Neuronal stem cell (in vitro differentiated cells): Measurements from ENCODE around the gene TRPM5.

Experiments
- DNase-seq: peaks from one replicate; pipeline ENCODE4 v3.0.0-alpha.2; 2013; ENCODE audit warnings: low spot score
- H2AFZ ChIP-seq: one replicate; pipeline ENCODE4 v1.6.1; 2013; ENCODE audit warnings: mild to moderate bottlenecking, low read length, inconsistent platforms
- H2AK5ac ChIP-seq: 2 replicates; pipeline ENCODE4 v1.6.1; 2013; ENCODE audit warnings: low read depth, mild to moderate bottlenecking, inconsistent platforms, low read length, moderate library complexity, mixed read lengths
- H2BK120ac ChIP-seq: 2 replicates; pipeline ENCODE4 v1.6.1; 2013; ENCODE audit warnings: low read depth, mild to moderate bottlenecking, inconsistent platforms, low read length, moderate library complexity, mixed read lengths
- H2BK12ac ChIP-seq: one replicate; pipeline ENCODE4 v1.6.1; 2013; ENCODE audit warnings: low read length, inconsistent platforms
- H2BK15ac ChIP-seq: 2 replicates; pipeline ENCODE4 v1.6.1; 2013; ENCODE audit warnings: mild to moderate bottlenecking, low read length, inconsistent platforms, mixed read lengths
- H2BK5ac ChIP-seq: one replicate; pipeline ENCODE4 v1.6.1; 2013; ENCODE audit warnings: inconsistent platforms, mild to moderate bottlenecking, low read length, moderate library complexity
- H3K14ac ChIP-seq: one replicate; pipeline ENCODE4 v1.6.1; 2013; ENCODE audit warnings: low read length, inconsistent platforms
- H3K18ac ChIP-seq: 2 replicates; pipeline ENCODE4 v1.6.1; 2013; ENCODE audit warnings: low read length, inconsistent platforms
- H3K23ac ChIP-seq: 2 replicates; pipeline ENCODE4 v1.6.1; 2013; ENCODE audit warnings: low read depth, mild to moderate bottlenecking, mixed read lengths, low read length, inconsistent platforms; ENCODE audit not compliant: poor library complexity
- H3K27ac ChIP-seq: replicated peaks from 3 replicates; pipeline ENCODE4 v1.5.1; 2013; ENCODE audit warnings: low read length, inconsistent platforms
- H3K27me3 ChIP-seq, 3 experiments: 2 replicates each; pipeline ENCODE4 v1.6.1; 2013; ENCODE audit warnings: low read length in 3 of 3, mild to moderate bottlenecking in 2 of 3, inconsistent platforms in 1 of 3, low read depth in 1 of 3, mixed read lengths in 1 of 3, moderate library complexity in 1 of 3; ENCODE audit not compliant: control insufficient read depth in 3 of 3, insufficient read depth in 3 of 3
- H3K36me3 ChIP-seq, 2 donors: replicated peaks in 1 of 2; 2 replicates each; pipeline ENCODE4 v1.6.1; 2013; ENCODE audit warnings: low read length in 2 of 2; ENCODE audit not compliant: control insufficient read depth in 2 of 2, insufficient read depth in 2 of 2
- H3K4ac ChIP-seq: 2 replicates; pipeline ENCODE4 v1.6.1; 2013; ENCODE audit warnings: inconsistent platforms, mild to moderate bottlenecking, low read length, moderate library complexity
- H3K4me1 ChIP-seq, 2 donors: 1 replicate in 1 of 2; 2 replicates in 1 of 2; pipeline ENCODE4 v1.6.1; 2013; ENCODE audit warnings: low read length in 2 of 2, low read depth in 1 of 2; ENCODE audit not compliant: control insufficient read depth in 2 of 2, insufficient read depth in 1 of 2
- H3K4me2 ChIP-seq: one replicate; pipeline ENCODE4 v1.6.1; 2013; ENCODE audit warnings: mild to moderate bottlenecking, low read length, inconsistent platforms; ENCODE audit not compliant: insufficient read depth, poor library complexity, severe bottlenecking
- H3K4me3 ChIP-seq, 2 donors: 2 replicates each; pipeline ENCODE4 v1.5.1; 2013; ENCODE audit warnings: low read length in 2 of 2, mild to moderate bottlenecking in 2 of 2, inconsistent platforms in 1 of 2, moderate library complexity in 1 of 2
- H3K79me1 ChIP-seq: one replicate; pipeline ENCODE4 v1.6.1; 2013; ENCODE audit warnings: low read depth, mild to moderate bottlenecking, inconsistent platforms, low read length, moderate library complexity
- H3K9ac ChIP-seq: one replicate; pipeline ENCODE4 v1.6.1; 2013; ENCODE audit warnings: mild to moderate bottlenecking, low read depth, low read length, inconsistent platforms; ENCODE audit not compliant: poor library complexity
- H3K9me3 ChIP-seq, 2 donors: replicated peaks in 1 of 2; 2 replicates each; pipeline versions ENCODE3 to v1.6.1; 2013; ENCODE audit warnings: low read length in 2 of 2, mild to moderate bottlenecking in 2 of 2, inconsistent platforms in 1 of 2, low read depth in 1 of 2, mixed read lengths in 1 of 2, moderate library complexity in 1 of 2; ENCODE audit not compliant: control insufficient read depth in 2 of 2, insufficient read depth in 1 of 2
- H4K8ac ChIP-seq: one replicate; pipeline ENCODE4 v1.6.1; 2013; ENCODE audit warnings: low read depth, mild to moderate bottlenecking, inconsistent platforms, low read length, moderate library complexity
- H4K91ac ChIP-seq: one replicate; pipeline ENCODE4 v1.6.1; 2013; ENCODE audit warnings: low read length, low read depth, mild to moderate bottlenecking, inconsistent platforms; ENCODE audit not compliant: poor library complexity
- WGBS, 2 donors: extraction: QIAGEN DNeasy Blood & Tissue Kit; methylation state at CpG; one replicate each; pipeline ENCODE4 v1.1.7; 2013; ENCODE audit warnings: missing lambda C conversion rate in 2 of 2, mixed read lengths in 1 of 2; ENCODE audit not compliant: insufficient read length in 2 of 2, insufficient replicate concordance in 1 of 2; ENCODE audit errors: extremely low coverage in 2 of 2; 5-methylcytosine and 5-hydroxymethylcytosine counted together

TRPM5 gene

DNA sequence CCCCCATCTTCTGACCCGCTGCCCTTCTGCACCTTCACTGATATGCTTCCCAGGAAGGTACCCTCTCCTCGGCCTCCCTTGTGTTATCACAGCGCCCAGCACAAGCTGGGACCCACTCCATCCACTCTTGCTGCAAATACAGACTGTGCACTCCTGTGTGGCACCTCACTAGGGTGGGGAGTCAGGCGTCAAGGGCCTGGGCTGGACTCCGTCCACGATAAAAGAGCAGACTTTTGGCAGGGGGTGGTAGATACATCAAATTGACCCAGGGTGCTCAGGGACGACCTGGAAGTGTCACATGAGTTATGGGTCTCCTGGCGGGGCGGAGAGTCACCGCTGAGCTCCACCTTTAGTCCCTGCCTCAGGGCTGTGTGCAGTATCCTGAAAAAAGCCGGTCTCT, 908 bp downstream of the TRPM5 start:
- H2AK5ac ChIP-seq: no peak overlapping the region
- no peak overlapping the region for H4K8ac ChIP-seq
- no peak for DNase-seq
- no peaks in the 10 kb centered on the region for H3K36me3 ChIP-seq
- H2BK5ac ChIP-seq: no peak overlapping the region
- H3K18ac ChIP-seq: no peak overlapping the region
- H3K27me3 ChIP-seq: peaks cover 18 to 62% (median 50%) of the 10 kb centered on the region in 3 experiments
- H2BK12ac ChIP-seq: no peak overlapping the region
- H3K79me1 ChIP-seq: no peaks in the 10 kb centered on the region
- no CpG with 5 or more reads among the region's 11 CpGs for WGBS, 2 donors
- H4K91ac ChIP-seq: no peak overlapping the region
- no peak overlapping the region for H2BK15ac ChIP-seq
- peaks cover 0 to 2% of the 10 kb centered on the region in 2 donors for H3K4me1 ChIP-seq
- peak overlapping the region; percentile 49 for H3K23ac ChIP-seq
- no peak overlapping the region for H3K4ac ChIP-seq
- H2AFZ ChIP-seq: no peak overlapping the region
- no peak overlapping the region for H3K27ac ChIP-seq
- no peak overlapping the region for H3K4me3 ChIP-seq
- no peak overlapping the region for H2BK120ac ChIP-seq
- H3K14ac ChIP-seq: no peak overlapping the region
- H3K9ac ChIP-seq: no peak overlapping the region
- H3K4me2 ChIP-seq: no peak overlapping the region
- peaks cover 3 to 10% of the 10 kb centered on the region in 2 donors for H3K9me3 ChIP-seq

DNA sequence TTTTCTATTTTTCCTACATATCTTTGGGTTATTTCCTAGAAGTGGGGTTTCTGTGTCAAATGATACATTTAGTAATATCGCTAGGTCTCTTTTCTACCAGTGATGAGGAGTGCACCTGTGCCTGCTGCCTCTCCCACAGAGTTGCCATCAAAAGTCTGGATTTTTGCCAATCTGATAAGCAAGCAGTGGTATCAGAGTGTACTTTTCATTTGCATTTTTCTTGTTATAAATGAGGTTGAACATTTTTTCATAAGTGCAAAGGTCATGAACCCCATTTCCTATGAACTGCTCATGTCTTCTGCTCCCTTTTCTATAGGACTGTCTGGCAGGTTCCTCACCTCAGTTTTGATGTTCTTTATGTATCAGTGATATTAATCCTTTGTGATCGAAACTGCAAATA, 1.7 kb downstream of the TRPM5 start:
- H2BK5ac ChIP-seq: no peak overlapping the region
- H2BK120ac ChIP-seq: no peak overlapping the region
- no peak overlapping the region for H3K4me3 ChIP-seq
- H3K23ac ChIP-seq: no peak overlapping the region
- H3K18ac ChIP-seq: no peak overlapping the region
- no peaks in the 10 kb centered on the region for H3K79me1 ChIP-seq
- no peak overlapping the region for H2AFZ ChIP-seq
- peaks cover 0 to 2% of the 10 kb centered on the region in 2 donors for H3K4me1 ChIP-seq
- H4K91ac ChIP-seq: no peak overlapping the region
- WGBS, 2 donors: no CpG with 5 or more reads among the region's 2 CpGs
- H2BK15ac ChIP-seq: no peak overlapping the region
- no peak overlapping the region for H3K27ac ChIP-seq
- DNase-seq: no peak
- H2AK5ac ChIP-seq: no peak overlapping the region
- H2BK12ac ChIP-seq: no peak overlapping the region
- H4K8ac ChIP-seq: no peak overlapping the region
- no peak overlapping the region for H3K9ac ChIP-seq
- no peak overlapping the region for H3K14ac ChIP-seq
- peaks cover 3 to 10% of the 10 kb centered on the region in 2 donors for H3K9me3 ChIP-seq
- peaks cover 18 to 56% (median 45%) of the 10 kb centered on the region in 3 experiments for H3K27me3 ChIP-seq
- no peak overlapping the region for H3K4ac ChIP-seq
- H3K36me3 ChIP-seq: no peaks in the 10 kb centered on the region
- H3K4me2 ChIP-seq: no peak overlapping the region

DNA sequence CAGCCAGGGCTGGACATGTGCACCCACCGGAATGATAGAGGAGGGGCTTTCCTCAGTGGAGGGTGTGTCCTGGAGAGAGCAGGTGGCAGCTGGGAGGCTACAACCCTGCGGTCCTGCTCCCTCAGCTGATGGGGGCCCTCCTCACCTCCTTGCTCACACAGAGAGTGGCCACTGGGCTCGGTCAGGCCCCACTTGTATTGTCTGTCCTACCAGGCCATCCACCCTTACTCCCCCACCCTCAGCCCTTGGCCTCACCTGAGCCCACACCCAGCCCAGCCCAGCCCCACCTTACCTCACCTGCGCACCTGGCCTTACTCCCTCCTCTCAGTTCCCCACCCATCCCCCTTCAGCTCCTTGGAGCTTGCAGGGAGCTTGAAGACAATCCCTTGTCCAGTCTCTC, 3.1 kb downstream of the TRPM5 start:
- H3K9me3 ChIP-seq: peaks cover 3 to 10% of the 10 kb centered on the region in 2 donors
- no peak overlapping the region for H4K91ac ChIP-seq
- peak overlapping the region; percentile 89 for H2BK15ac ChIP-seq
- H2BK5ac ChIP-seq: no peak overlapping the region
- peak overlapping the region; percentile 96 for H2AK5ac ChIP-seq
- H3K79me1 ChIP-seq: no peaks in the 10 kb centered on the region
- H2BK12ac ChIP-seq: peak overlapping the region; percentile 63
- no peak overlapping the region for H3K4me3 ChIP-seq
- H3K18ac ChIP-seq: no peak overlapping the region
- no peak overlapping the region for H3K4ac ChIP-seq
- no peak for DNase-seq
- peaks cover 0 to 2% of the 10 kb centered on the region in 2 donors for H3K4me1 ChIP-seq
- no peaks in the 10 kb centered on the region for H3K36me3 ChIP-seq
- H4K8ac ChIP-seq: no peak overlapping the region
- H3K27ac ChIP-seq: no peak overlapping the region
- H3K9ac ChIP-seq: no peak overlapping the region
- WGBS, 2 donors: no CpG with 5 or more reads among the region's 4 CpGs
- no peak overlapping the region for H3K4me2 ChIP-seq
- no peak overlapping the region for H2BK120ac ChIP-seq
- no peak overlapping the region for H2AFZ ChIP-seq
- H3K23ac ChIP-seq: no peak overlapping the region
- peaks cover 13 to 48% (median 31%) of the 10 kb centered on the region in 3 experiments for H3K27me3 ChIP-seq
- peak overlapping the region; percentile 63 for H3K14ac ChIP-seq

DNA sequence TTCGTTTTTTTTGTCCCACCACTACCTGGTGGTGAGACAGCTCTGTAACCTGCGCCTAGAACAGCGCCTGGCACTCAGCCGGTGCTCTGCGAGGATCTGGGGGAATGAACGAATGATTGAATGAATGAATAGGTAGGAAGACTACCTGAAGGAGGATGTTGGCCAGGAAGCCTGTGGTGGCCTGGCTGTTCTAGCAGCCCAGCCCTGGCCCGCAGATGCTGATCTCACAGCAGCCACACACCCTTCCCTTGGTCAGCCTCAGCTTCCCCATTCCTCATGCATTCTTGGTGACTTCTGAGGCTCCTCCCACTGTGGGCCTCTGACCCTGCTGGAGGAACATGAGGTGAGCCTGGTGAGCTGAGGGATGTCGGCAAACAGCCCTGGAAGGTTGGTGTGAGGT, 3.7 kb downstream of the TRPM5 start:
- no peak overlapping the region for H3K4ac ChIP-seq
- H2BK12ac ChIP-seq: no peak overlapping the region
- H3K79me1 ChIP-seq: no peaks in the 10 kb centered on the region
- H3K36me3 ChIP-seq: no peaks in the 10 kb centered on the region
- peak overlapping the region; percentile 96 for H2AK5ac ChIP-seq
- no peak overlapping the region for H2BK120ac ChIP-seq
- peak overlapping the region; percentile 89 for H2BK15ac ChIP-seq
- no peak overlapping the region for H3K9ac ChIP-seq
- peak overlapping the region; percentile 53 for H2BK5ac ChIP-seq
- H3K23ac ChIP-seq: no peak overlapping the region
- no CpG with 5 or more reads among the region's 8 CpGs for WGBS, 2 donors
- no peak overlapping the region for H3K4me3 ChIP-seq
- no peak overlapping the region for H3K27ac ChIP-seq
- peaks cover 10 to 42% (median 26%) of the 10 kb centered on the region in 3 experiments for H3K27me3 ChIP-seq
- H3K18ac ChIP-seq: no peak overlapping the region
- DNase-seq: no peak
- H3K4me1 ChIP-seq: peaks cover 0 to 2% of the 10 kb centered on the region in 2 donors
- H4K91ac ChIP-seq: no peak overlapping the region
- H3K14ac ChIP-seq: peak overlapping the region; percentile 63
- no peak overlapping the region for H3K4me2 ChIP-seq
- H4K8ac ChIP-seq: no peak overlapping the region
- no peak overlapping the region for H2AFZ ChIP-seq
- H3K9me3 ChIP-seq: peaks cover 3 to 10% of the 10 kb centered on the region in 2 donors
